Effector memory CD4-positive, alpha-beta T cell (primary cell): ENCODE data around the gene MVB12B.
A peak's percentile ranks its signal among the peaks of the same experiment; 100 is the strongest.

Experiments
- DNase-seq, 3 donors: peaks; one replicate each; pipeline ENCODE4 v3.0.0-alpha.2; 2020
- H3K27ac ChIP-seq: 2 replicates; pipeline ENCODE4 v1.7.0; 2013; ENCODE audit warnings: mild to moderate bottlenecking, low read length, moderate library complexity; ENCODE audit not compliant: insufficient read depth, poor library complexity, severe bottlenecking
- H3K27me3 ChIP-seq: replicated peaks from 2 replicates; pipeline ENCODE4 v1.7.0; 2013; ENCODE audit warnings: mild to moderate bottlenecking, low read length; ENCODE audit not compliant: insufficient read depth, control insufficient read depth, poor library complexity, severe bottlenecking
- H3K36me3 ChIP-seq: 2 replicates; pipeline ENCODE4 v1.7.0; 2013; ENCODE audit warnings: mild to moderate bottlenecking, low read length, moderate library complexity; ENCODE audit not compliant: control insufficient read depth, insufficient read depth
- H3K4me1 ChIP-seq: 2 replicates; pipeline ENCODE4 v1.7.0; 2013; ENCODE audit warnings: low read length, mild to moderate bottlenecking; ENCODE audit not compliant: control insufficient read depth, insufficient read depth, poor library complexity, severe bottlenecking
- H3K4me3 ChIP-seq: 2 replicates; pipeline ENCODE4 v1.7.0; 2013; ENCODE audit warnings: low read length, low read depth, mild to moderate bottlenecking; ENCODE audit not compliant: insufficient read depth, poor library complexity, severe bottlenecking
- H3K9me3 ChIP-seq: 2 replicates; pipeline ENCODE4 v1.7.0; 2013; ENCODE audit warnings: mild to moderate bottlenecking, low read length, moderate library complexity; ENCODE audit not compliant: control insufficient read depth

MVB12B gene

GRCh38 chr9:126318858-126319257, 7.8 kb upstream of the MVB12B start:
- Histone ChIP-seq H3K27me3 (no peaks in the 10 kb centered on the region), H3K4me1 (no peaks in the 10 kb centered on the region), H3K9me3 (no peaks in the 10 kb centered on the region), H3K4me3 (no peak overlapping the region), H3K36me3 (no peaks in the 10 kb centered on the region), H3K27ac (no peak overlapping the region)
- no peak for DNase-seq

- DNase-seq: no peak
- Histone ChIP-seq H3K27ac (no peak overlapping the region), H3K36me3 (no peaks in the 10 kb centered on the region), H3K4me3 (no peak overlapping the region), H3K27me3 (no peaks in the 10 kb centered on the region), H3K9me3 (no peaks in the 10 kb centered on the region), H3K4me1 (no peaks in the 10 kb centered on the region)
Observed at GRCh38 chr9:126319671-126320070, 7.0 kb upstream of the MVB12B start.

DNA sequence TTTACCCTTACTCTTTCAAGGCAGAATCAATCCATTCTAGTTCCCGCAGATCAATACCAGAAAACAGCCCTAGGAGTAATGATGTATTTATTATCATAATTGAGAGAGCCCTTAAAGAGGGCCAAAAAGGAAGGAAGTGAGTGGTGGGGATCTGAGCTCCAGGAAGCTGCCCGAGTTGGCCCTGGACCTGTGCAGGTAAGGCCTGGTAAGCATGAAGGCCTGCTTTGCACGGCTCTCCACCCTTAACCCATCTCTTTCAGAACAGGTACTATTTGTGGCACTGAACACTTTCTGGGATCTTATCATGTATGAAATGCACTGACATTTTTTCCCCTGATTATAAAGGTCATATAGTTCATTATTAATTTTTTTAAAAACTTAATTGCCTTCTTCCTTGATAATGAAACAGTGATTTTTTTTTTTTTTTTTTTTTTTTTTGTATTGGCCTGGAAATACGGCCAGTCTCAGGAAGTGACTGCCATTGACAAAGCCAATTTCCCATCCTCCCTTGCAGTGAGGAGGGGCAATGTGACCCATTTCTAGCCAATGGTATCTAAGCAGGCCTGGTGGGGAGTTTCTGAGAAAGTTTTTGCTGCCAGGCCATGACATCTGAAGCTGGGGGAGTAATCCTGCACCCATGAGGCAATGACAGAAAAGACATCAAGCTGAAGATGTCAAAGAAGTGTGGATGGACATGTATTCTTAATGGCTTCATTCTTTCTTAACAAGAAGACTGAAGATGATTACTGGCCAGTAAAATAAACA, 6.3 kb upstream of the MVB12B start:
- Histone ChIP-seq H3K27me3 (no peaks in the 10 kb centered on the region), H3K27ac (no peak overlapping the region), H3K4me1 (no peaks in the 10 kb centered on the region), H3K9me3 (no peaks in the 10 kb centered on the region), H3K4me3 (no peak overlapping the region), H3K36me3 (no peaks in the 10 kb centered on the region)
- no peak for DNase-seq

GRCh38 chr9:126321742-126322141, 4.9 kb upstream of the MVB12B start:
- H3K4me3 ChIP-seq: no peak overlapping the region
- no peak overlapping the region for H3K27ac ChIP-seq
- H3K4me1 ChIP-seq: peaks cover 4% of the 10 kb centered on the region
- H3K36me3 ChIP-seq: no peaks in the 10 kb centered on the region
- H3K9me3 ChIP-seq: no peaks in the 10 kb centered on the region
- H3K27me3 ChIP-seq: no peaks in the 10 kb centered on the region
- no peak for DNase-seq

DNA sequence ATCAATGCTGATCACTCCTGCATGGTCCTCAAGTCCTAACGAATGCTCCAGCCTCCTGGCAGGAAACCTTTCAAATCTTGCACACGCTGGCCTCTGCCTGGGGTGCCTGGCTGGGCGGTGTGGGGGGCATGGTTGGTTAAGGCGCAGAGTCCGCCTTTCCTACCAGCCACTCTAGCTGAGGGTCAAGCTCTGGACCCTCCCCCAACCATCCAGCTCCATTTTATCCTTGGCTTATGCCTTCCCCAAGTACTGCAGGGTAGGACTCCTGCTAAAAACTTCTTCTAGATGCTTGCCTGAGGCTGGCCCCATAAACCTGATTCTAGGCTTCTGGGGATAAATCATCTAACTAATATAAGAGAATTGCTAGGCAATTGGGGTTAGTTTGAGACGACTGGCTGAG, 808 bp upstream of the MVB12B start:
- Histone ChIP-seq H3K4me3 (peak overlapping the region; percentile 41), H3K36me3 (no peaks in the 10 kb centered on the region), H3K27me3 (no peaks in the 10 kb centered on the region), H3K9me3 (no peaks in the 10 kb centered on the region), H3K27ac (no peak overlapping the region), H3K4me1 (peaks cover 13% of the 10 kb centered on the region)
- DNase-seq: no peak

DNA sequence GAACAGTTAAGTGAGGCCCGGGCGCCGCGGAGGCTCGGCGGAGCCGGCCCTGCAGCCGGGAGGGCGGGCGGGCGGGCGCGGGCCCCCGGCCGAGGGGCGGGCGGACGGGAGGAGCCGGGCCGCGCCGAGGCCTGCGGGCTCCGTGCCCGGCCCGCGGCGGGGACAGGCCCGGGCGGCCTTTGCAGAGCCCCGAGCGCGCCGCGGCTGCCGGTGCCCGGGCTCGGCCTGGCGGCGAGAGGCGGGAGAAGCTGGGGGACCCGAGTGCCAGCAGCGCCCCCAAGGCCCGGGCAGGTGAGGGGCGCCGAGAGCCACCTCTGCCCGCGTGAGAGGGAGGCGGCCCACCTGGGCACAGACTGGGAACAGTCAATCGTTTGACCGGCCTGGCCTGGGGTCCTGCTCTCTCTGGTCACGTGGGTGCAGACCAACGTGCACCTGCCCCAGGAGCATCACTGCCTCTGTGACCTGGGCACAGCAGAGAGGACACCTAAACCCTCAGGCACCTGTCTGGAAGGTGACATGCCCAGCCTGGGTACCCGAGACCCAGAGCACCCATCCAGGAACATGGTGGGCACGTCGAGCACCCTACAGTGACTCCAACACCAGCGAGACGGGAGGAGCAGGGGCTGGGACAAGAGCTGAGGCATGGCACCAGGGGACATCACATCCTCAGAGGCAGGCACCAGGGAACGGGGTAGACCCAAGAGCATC, 531 bp downstream of the MVB12B start:
- H3K36me3 ChIP-seq: no peaks in the 10 kb centered on the region
- H3K9me3 ChIP-seq: no peaks in the 10 kb centered on the region
- no peak overlapping the region for H3K27ac ChIP-seq
- peak overlapping the region; percentile 49 for H3K4me3 ChIP-seq
- peak in 1 of 3 donors; percentile 3 for DNase-seq
- no peaks in the 10 kb centered on the region for H3K27me3 ChIP-seq
- H3K4me1 ChIP-seq: peaks cover 13% of the 10 kb centered on the region

DNA sequence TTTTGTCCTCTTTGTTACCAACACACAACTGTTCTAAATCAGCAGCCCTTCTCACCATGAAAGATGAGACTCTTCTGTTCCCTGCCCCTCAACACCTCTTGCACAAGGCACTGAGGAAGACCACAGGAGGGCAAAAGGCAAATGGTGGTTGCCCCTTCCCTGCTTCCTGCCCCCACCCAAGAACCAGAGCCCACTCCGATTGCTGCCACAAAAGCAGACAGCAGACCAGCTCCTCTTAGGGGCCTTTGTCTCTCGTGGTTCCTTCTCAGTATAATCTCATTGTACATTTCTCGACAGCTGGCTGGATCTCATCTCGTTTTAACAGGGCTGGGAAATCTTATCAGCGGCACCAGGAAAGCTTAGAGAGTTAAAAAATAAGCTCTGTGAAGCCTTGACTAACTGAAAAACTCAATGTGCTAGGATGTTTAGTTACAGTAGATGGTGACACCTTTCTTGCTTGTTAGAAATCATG, 1.1 kb downstream of the MVB12B start:
- Histone ChIP-seq H3K4me3 (peak overlapping the region; percentile 49), H3K36me3 (no peaks in the 10 kb centered on the region), H3K9me3 (no peaks in the 10 kb centered on the region), H3K27me3 (no peaks in the 10 kb centered on the region), H3K27ac (no peak overlapping the region), H3K4me1 (peaks cover 13% of the 10 kb centered on the region)
- no peak for DNase-seq

GRCh38 chr9:126328407-126328806, 1.8 kb downstream of the MVB12B start:
- Histone ChIP-seq H3K9me3 (no peaks in the 10 kb centered on the region), H3K4me3 (no peak overlapping the region), H3K4me1 (peaks cover 13% of the 10 kb centered on the region), H3K36me3 (no peaks in the 10 kb centered on the region), H3K27me3 (no peaks in the 10 kb centered on the region), H3K27ac (no peak overlapping the region)
- DNase-seq: no peak

- Histone ChIP-seq H3K9me3 (no peaks in the 10 kb centered on the region), H3K27me3 (no peaks in the 10 kb centered on the region), H3K36me3 (no peaks in the 10 kb centered on the region), H3K4me3 (no peak overlapping the region), H3K4me1 (peaks cover 13% of the 10 kb centered on the region), H3K27ac (no peak overlapping the region)
- DNase-seq: no peak
Observed at GRCh38 chr9:126329476-126330275, 3.0 kb downstream of the MVB12B start.
